ENCODE measurements around the gene GFRA1. TPM values are rescaled to one million over a fixed set of nuclear protein-coding genes. Genes with fewer than 3 reads are reported as not detected.

GFRA1 gene
- total RNA-seq, 1 donor from 2014 or later = not detected

DNA sequence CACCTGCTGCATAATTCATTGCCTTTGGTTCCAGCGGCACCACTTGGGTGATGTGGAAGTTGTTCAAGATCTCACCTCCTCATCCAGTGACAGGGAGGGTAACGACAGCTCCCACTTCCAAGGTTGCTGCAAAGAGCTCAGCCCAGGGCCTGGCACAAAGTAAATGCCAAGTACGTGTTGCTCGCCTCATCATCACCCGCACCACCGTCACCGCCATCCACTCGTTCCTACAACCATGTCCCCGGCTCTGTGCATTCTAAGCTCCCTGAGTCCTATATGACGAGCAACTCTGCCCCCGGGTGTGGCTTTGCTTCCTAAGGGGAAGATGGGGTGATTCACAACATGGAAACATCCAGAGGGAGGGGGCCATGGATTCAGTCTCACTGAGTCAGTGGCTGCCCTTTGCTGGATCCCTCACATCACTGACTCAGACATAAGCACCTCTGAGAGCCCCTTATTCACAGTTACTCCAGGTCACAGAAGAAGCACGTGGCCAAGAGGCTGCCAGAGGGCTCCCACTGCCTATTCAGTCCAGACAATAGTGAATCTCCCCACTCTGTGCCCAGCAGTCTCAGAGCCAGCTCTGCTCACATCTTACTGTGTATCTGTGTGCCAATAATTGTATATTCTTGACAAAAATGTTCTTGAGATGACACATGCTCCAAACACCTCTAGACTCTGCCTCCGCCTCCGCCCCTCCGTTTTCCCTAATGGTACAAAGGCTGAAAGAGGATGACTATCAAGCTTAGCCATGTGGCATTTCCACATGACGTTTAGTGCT is 159.1 kb downstream of the GFRA1 start:
- no peaks in the 10 kb centered on the region for H3K4me1 Mint-ChIP-seq (ENCODE audit: low read depth)
- H3K27ac Mint-ChIP-seq = no peak overlapping the region
- H3K36me3 Mint-ChIP-seq (ENCODE audit: low read depth) = no peaks in the 10 kb centered on the region
- no peak for DNase-seq (ENCODE audit: low spot score)
- no peaks in the 10 kb centered on the region for H3K27me3 Mint-ChIP-seq (ENCODE audit: insufficient read depth)
- H3K9me3 Mint-ChIP-seq = peaks cover 4% of the 10 kb centered on the region
- intact Hi-C loops (cut with micrococcal nuclease) = no loop called here
- no peak overlapping the region for H3K4me3 Mint-ChIP-seq

DNA sequence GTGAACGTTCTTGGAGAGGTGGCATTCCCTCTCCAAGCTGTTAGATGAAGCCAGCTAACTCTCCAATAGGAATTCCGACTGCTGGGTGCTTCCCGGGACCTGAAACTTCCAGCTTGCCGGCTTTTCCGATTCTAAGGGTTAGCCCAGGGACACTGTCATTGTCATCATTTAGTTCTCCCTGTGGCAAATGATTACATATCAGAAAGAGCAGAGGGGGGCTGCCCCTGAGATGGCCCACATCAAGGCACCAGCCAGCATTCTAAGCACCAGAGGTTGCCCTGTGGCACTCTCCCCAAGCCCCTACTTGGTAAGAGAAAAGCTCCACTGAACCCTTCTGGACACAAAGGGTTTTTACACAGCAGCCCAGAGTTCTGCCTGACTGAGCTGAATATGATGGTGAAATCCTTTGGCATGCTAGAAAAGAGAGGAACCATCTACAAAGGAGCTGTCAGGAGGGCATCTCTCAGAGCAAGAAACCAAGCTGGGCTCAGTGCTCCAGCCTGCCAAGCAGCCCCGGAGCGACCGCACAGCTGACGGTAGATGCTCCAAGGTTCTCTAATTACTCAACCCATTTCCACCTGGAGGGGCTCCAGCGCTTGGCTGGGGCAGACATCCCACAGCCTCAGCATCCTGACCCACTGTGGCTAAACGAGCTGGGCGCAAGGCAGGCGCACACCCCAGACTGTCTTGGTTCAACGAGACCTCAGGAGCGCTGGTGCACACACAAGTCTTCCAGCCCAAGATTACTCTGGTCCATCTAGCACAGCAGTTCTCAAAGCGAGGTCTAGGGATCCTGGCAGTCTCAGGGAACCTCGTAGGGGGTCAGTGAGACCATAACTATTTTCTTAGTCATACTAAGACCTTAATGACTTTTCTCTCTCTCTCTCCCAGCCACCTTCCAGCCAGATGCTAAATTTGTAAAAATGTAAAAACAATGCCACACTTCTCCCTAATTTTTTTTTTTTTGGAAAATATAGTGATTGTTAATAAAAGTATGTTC is 160.5 kb downstream of the GFRA1 start:
- no peak overlapping the region for H3K27ac Mint-ChIP-seq
- H3K4me3 Mint-ChIP-seq = no peak overlapping the region
- no peaks in the 10 kb centered on the region for H3K36me3 Mint-ChIP-seq (ENCODE audit: low read depth)

GRCh38 chr10:116111483-116112095 is 161.4 kb downstream of the GFRA1 start:
- Mint-ChIP-seq H3K4me1 (ENCODE audit: low read depth) (no peaks in the 10 kb centered on the region), H3K9me3 (no peaks in the 10 kb centered on the region), H3K36me3 (ENCODE audit: low read depth) (no peaks in the 10 kb centered on the region), H3K27ac (no peak overlapping the region), H3K4me3 (no peak overlapping the region), H3K27me3 (ENCODE audit: insufficient read depth) (no peaks in the 10 kb centered on the region)
- intact Hi-C loops (cut with micrococcal nuclease) = no loop called here
- no peak for DNase-seq (ENCODE audit: low spot score)

More for the DNA sequence above, 160.5 kb downstream of the GFRA1 start:
- H3K9me3 Mint-ChIP-seq = no peaks in the 10 kb centered on the region
- H3K4me1 Mint-ChIP-seq (ENCODE audit: low read depth) = no peaks in the 10 kb centered on the region
- intact Hi-C loops (cut with micrococcal nuclease) = no loop called here
- DNase-seq (ENCODE audit: low spot score) = no peak
- H3K27me3 Mint-ChIP-seq (ENCODE audit: insufficient read depth) = no peaks in the 10 kb centered on the region

- H3K4me1 Mint-ChIP-seq (ENCODE audit: low read depth) = no peaks in the 10 kb centered on the region
- H3K9me3 Mint-ChIP-seq = no peaks in the 10 kb centered on the region
- intact Hi-C loops (cut with micrococcal nuclease) = no loop called here
- H3K36me3 Mint-ChIP-seq (ENCODE audit: low read depth) = no peaks in the 10 kb centered on the region
- no peak for DNase-seq (ENCODE audit: low spot score)
- no peak overlapping the region for H3K27ac Mint-ChIP-seq
- no peak overlapping the region for H3K4me3 Mint-ChIP-seq
- no peaks in the 10 kb centered on the region for H3K27me3 Mint-ChIP-seq (ENCODE audit: insufficient read depth)
Measured at GRCh38 chr10:116110736-116111135, 162.3 kb downstream of the GFRA1 start.

GRCh38 chr10:116109881-116110280 is 163.1 kb downstream of the GFRA1 start:
- DNase-seq (ENCODE audit: low spot score) = no peak
- Mint-ChIP-seq H3K27ac (no peak overlapping the region), H3K36me3 (ENCODE audit: low read depth) (no peaks in the 10 kb centered on the region), H3K4me3 (no peak overlapping the region), H3K9me3 (no peaks in the 10 kb centered on the region), H3K4me1 (ENCODE audit: low read depth) (no peaks in the 10 kb centered on the region), H3K27me3 (ENCODE audit: insufficient read depth) (no peaks in the 10 kb centered on the region)
- intact Hi-C loops (cut with micrococcal nuclease) = no loop called here

DNA sequence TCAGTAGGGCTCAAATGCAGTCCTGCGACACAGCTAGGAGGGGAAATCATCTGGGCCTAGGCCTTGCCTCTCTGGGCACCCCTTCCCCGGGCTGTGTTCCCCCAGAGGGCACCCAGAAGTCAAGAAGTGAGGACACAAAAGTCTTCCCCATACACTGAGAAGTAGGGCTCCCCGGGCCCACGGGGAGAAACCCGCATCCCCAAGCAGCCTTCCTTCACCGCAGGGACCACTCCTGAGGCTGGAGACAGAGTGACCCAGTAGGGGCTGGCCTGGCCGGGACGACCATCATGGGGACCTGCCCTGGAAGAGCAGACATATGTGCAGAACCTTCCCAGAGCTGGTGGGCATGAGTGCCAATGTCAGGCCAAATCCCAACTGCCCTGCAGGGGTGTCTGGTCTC is 163.5 kb downstream of the GFRA1 start:
- H3K27ac Mint-ChIP-seq = no peak overlapping the region
- intact Hi-C loops (cut with micrococcal nuclease) = no loop called here
- DNase-seq (ENCODE audit: low spot score) = no peak
- no peaks in the 10 kb centered on the region for H3K27me3 Mint-ChIP-seq (ENCODE audit: insufficient read depth)
- no peaks in the 10 kb centered on the region for H3K4me1 Mint-ChIP-seq (ENCODE audit: low read depth)
- H3K4me3 Mint-ChIP-seq = no peak overlapping the region
- no peaks in the 10 kb centered on the region for H3K36me3 Mint-ChIP-seq (ENCODE audit: low read depth)
- H3K9me3 Mint-ChIP-seq = no peaks in the 10 kb centered on the region

DNA sequence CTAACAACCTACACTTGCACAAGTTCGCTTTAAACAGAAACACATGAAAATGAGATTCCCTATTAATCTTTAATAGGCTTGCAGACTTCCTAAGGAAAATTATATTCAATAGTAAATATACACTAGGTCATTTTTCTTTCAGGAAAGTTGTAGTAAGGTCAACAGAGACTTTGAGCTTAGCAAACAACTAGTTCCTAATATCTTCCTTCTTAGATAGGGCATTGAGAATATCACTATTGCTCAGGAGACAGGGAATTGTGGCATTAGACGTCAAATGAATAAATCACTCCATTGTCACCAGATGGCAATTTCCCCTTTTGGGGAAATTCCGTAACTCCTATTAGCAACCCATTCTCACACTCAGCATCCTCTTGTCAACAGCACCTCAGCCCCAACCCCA is 164.9 kb downstream of the GFRA1 start:
- Mint-ChIP-seq H3K27me3 (ENCODE audit: insufficient read depth) (no peaks in the 10 kb centered on the region), H3K9me3 (no peaks in the 10 kb centered on the region), H3K4me1 (ENCODE audit: low read depth) (no peaks in the 10 kb centered on the region), H3K27ac (no peak overlapping the region), H3K4me3 (no peak overlapping the region), H3K36me3 (ENCODE audit: low read depth) (no peaks in the 10 kb centered on the region)
- DNase-seq (ENCODE audit: low spot score) = no peak
- intact Hi-C loops (cut with micrococcal nuclease) = no loop called here

DNA sequence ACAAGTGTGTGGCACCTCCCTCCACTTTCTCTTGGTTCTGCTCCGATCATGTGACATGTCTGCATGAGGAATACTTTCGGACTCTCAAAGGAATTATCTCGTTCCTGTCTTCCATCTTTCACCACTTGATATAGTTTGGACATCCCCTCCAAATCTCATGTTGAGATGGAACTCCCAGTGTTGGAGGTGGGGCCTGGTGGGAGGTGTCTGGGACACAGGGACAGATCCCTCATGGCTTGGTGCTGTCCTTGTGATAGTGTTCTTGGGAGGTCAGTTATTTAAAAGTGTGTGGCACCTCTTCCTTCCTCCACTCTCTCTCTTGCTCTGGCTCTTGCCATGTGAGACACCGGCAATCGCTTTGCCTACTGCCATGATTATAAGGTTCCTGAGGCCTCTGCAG is 166.4 kb downstream of the GFRA1 start:
- intact Hi-C loops (cut with micrococcal nuclease) = no loop called here
- Mint-ChIP-seq H3K27ac (no peak overlapping the region), H3K36me3 (ENCODE audit: low read depth) (no peaks in the 10 kb centered on the region), H3K4me3 (no peak overlapping the region), H3K27me3 (ENCODE audit: insufficient read depth) (no peaks in the 10 kb centered on the region), H3K9me3 (no peaks in the 10 kb centered on the region), H3K4me1 (ENCODE audit: low read depth) (no peaks in the 10 kb centered on the region)
- DNase-seq (ENCODE audit: low spot score) = no peak

- H3K27ac Mint-ChIP-seq = no peak overlapping the region
- H3K36me3 Mint-ChIP-seq (ENCODE audit: low read depth) = no peaks in the 10 kb centered on the region
- intact Hi-C loops (cut with micrococcal nuclease) = no loop called here
- no peak for DNase-seq (ENCODE audit: low spot score)
- no peaks in the 10 kb centered on the region for H3K27me3 Mint-ChIP-seq (ENCODE audit: insufficient read depth)
- H3K4me3 Mint-ChIP-seq = no peak overlapping the region
- H3K4me1 Mint-ChIP-seq (ENCODE audit: low read depth) = no peaks in the 10 kb centered on the region
- peaks cover 5% of the 10 kb centered on the region for H3K9me3 Mint-ChIP-seq
Measured at GRCh38 chr10:116105264-116105663, 167.7 kb downstream of the GFRA1 start.

DNA sequence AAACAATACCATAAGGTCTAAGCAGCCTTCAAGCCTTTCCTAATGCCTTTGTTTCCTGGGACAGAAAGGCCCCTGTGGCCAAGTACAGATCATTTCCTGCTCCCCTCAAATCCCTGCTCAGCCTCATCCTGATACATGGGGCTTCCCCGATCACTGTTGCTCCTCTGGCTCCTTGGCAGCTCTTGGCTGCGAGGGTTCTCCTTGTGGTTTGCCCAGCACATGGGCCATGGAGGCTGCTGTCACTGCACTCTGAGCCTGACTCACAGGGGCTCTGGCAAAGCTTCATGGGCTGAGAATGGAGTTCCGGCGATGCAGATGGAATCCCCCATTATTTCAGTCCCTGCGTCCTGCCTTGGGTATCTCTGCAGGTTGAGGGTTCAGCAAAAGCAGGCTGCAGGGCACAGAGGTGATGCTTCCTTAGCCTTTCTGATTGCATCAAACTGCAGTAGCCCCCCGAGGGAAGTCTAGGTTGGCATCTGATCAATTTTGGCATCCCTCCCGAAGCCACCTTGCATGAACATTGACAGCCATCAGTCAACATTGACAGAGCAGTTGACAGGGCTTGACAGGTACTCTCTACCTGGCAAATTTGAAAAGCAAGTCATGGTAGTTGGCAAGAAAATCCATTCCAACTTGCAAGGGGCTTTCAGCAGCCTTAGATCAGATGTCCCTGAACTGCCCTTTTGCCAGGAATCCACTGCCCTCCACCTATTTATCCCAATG is 168.6 kb downstream of the GFRA1 start:
- H3K4me1 Mint-ChIP-seq (ENCODE audit: low read depth) = no peaks in the 10 kb centered on the region
- peaks cover 7% of the 10 kb centered on the region for H3K9me3 Mint-ChIP-seq
- intact Hi-C loops (cut with micrococcal nuclease) = no loop called here
- H3K27ac Mint-ChIP-seq = no peak overlapping the region
- no peaks in the 10 kb centered on the region for H3K36me3 Mint-ChIP-seq (ENCODE audit: low read depth)
- H3K27me3 Mint-ChIP-seq (ENCODE audit: insufficient read depth) = no peaks in the 10 kb centered on the region
- H3K4me3 Mint-ChIP-seq = no peak overlapping the region
- no peak for DNase-seq (ENCODE audit: low spot score)

DNA sequence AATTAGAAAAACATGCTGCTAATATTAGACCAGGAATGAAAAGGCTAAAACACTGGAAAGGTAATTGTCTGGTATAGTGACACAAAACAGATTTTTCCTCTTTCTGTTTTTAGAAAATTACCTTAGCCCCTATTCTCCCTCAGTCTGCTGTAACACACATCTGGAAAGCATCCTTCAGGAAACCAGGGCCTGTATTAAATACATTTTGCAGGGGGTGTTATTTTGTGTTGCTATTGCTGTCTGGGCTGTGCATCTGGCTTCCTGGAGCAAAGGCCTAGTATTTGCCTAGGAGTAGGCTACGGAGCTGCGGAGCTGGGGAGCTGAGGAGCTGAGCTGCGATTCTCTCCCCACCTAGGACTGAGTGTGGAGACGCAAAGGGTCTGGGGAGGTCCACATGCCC is 169.3 kb downstream of the GFRA1 start:
- no peaks in the 10 kb centered on the region for H3K36me3 Mint-ChIP-seq (ENCODE audit: low read depth)
- H3K9me3 Mint-ChIP-seq = peaks cover 7% of the 10 kb centered on the region
- no peak for DNase-seq (ENCODE audit: low spot score)
- H3K4me3 Mint-ChIP-seq = no peak overlapping the region
- H3K27ac Mint-ChIP-seq = no peak overlapping the region
- H3K4me1 Mint-ChIP-seq (ENCODE audit: low read depth) = no peaks in the 10 kb centered on the region
- intact Hi-C loops (cut with micrococcal nuclease) = no loop called here
- no peaks in the 10 kb centered on the region for H3K27me3 Mint-ChIP-seq (ENCODE audit: insufficient read depth)

- Mint-ChIP-seq H3K27me3 (ENCODE audit: insufficient read depth) (no peaks in the 10 kb centered on the region), H3K27ac (no peak overlapping the region), H3K9me3 (peaks cover 7% of the 10 kb centered on the region), H3K36me3 (ENCODE audit: low read depth) (no peaks in the 10 kb centered on the region), H3K4me3 (no peak overlapping the region), H3K4me1 (ENCODE audit: low read depth) (no peaks in the 10 kb centered on the region)
- no peak for DNase-seq (ENCODE audit: low spot score)
- intact Hi-C loops (cut with micrococcal nuclease) = no loop called here
Measured at GRCh38 chr10:116101616-116102315, 171.2 kb downstream of the GFRA1 start.
